Activated CD4-positive, CD25-positive, alpha-beta regulatory T cell treated with anti-CD3 and anti-CD28 coated beads, Interleukin-2, amount 50 U/mL, for 16 hours (primary cell): ENCODE measurements around the gene BCOR.

Experiments used
- DNase-seq: peaks from one replicate; pipeline ENCODE4 v3.0.0-alpha.2; 2020; ENCODE audit warnings: low read depth, low spot score

BCOR gene

DNA sequence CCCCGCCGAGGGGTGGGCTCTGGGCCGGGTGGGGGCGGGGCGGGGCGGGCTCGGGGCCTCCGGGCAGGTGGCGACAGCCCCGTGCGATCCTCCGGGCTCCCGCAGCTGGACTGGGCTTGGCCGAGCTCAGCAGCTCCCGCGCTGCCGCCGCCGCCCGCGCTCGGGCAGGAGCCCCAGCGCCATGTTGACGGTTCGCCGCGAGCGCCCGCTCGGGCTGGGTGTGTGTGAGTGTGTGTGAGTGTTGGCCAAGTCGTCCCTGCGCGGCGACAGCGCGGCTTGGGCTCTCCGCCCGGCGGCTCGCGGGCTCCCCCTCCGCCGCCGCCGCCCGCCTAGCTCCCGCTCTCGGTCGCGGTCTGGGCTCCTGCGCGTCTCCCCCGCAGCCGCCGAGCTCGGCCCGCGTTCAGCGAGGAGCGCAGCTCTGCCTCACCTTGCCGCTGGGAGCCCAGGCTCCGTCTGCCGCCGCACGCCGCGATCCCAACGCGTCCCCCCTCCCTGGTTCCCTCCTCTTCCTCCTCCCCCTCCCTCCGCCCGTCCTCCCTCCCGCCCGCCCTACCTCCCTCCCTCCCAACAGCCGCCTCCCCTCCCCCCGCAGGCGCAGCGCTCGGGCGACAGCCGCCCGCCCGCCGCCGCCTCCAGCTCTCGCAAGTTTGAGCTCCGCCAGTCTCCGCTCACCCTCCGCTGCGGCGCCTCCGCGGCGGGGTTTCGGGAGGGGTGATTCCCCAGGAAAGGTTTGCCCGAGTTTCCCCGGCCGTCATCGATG, at the start of gene BCOR:
TSS of gene BCOR (minus strand) at position 455 of the 760 bp plus-strand sequence. CDS start 20,029 bp downstream, outside the sequence.
- no peak for DNase-seq

DNA sequence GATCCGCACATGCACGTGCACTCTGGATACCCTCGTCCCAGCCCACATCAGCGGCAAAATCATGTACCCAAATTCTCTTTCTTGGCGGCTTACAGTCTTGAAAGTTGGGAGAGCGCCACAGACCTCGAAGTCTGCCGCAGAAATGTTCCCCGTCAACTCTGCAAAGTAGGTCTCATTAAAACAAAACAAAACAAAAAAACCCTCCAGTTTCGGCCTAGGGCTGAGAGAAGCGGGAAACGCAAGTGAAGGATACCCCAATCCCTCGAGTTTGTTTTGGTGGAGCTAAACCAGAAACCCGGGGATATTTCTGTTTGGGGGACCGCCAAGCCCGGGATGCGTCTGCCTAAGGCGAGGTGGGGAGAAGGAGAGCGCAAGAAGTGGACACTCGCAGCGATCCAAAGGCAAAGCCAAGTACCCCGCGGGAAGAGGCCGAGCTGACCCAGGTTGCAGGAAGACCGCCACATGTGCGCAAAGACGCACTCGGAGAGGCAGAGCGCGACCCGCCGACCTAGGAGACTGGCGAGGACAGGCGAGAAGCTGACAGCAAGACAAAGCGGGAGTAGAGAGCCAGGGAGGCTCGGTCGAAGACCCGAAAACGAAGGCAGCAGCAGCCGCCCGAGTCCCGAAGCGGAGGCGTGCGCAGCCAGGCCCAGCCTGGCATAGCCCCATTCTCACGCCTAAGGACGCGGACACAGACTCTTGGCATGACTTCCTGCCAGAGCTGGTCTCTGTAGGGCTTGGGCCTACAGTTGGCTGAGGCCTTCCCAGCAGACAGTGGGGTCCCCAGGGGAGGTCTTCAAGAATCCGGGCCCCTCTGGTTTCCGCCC, 49.6 kb upstream of the BCOR start:
- DNase-seq: no peak

DNA sequence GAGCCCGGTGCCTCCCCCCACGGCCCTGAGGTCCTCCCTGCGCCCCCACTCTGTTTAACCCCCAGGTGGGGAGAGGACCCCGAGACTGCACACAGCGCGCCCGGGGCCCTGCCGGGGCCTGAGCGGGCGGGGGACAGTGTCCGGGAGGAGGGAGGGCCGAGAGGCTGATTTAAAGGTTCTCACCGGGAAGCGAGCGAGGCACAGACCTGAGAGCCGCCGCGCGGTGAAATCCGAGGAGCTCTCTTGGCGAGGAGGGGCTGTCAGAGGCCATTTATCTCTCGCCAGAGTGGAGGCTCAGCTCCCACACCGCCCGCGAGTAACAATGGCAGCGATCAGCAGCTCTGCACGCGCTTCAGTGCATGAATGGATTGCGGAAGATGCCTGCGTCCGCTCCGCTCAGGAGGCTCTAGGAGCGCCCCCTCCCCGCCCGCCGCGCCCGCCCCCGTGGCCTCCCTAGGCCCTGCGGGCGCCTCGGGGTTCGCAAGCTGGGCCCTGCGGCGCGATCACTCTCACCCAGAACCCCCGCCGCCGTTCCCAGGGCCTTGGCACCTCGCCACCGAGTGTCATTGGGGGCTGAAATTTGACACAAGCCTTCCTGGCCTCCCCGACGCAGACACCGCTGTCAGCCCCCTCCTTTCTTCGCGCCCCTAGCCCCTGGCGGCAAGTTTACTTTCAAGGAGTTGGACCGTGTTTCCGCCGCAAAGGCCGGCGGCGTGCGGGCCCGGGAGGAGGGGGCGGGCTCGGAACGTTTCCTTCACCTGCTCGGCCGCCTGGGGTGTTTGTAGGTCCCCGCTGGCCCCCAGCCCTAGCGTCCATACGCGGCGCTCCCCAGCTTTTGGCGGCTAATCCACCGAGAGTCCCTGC, 48.7 kb upstream of the BCOR start:
- DNase-seq: no peak

DNA sequence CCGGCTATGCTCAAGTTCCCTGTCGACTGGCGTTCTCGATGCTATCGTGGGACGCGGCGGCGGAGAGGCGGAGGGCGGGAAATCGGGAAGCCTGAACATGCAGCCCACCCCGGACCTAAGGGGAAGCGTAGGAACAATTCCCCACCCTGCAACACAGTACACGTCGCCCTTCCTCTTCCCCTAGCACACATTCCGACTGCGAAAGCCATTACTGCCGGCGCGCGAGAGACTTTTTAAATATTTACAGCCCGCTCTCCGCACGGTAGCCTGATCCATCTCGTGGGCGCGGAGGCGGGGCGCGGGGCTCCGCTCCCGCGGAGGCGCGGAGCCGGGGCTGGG, 48.1 kb upstream of the BCOR start:
- no peak for DNase-seq

DNA sequence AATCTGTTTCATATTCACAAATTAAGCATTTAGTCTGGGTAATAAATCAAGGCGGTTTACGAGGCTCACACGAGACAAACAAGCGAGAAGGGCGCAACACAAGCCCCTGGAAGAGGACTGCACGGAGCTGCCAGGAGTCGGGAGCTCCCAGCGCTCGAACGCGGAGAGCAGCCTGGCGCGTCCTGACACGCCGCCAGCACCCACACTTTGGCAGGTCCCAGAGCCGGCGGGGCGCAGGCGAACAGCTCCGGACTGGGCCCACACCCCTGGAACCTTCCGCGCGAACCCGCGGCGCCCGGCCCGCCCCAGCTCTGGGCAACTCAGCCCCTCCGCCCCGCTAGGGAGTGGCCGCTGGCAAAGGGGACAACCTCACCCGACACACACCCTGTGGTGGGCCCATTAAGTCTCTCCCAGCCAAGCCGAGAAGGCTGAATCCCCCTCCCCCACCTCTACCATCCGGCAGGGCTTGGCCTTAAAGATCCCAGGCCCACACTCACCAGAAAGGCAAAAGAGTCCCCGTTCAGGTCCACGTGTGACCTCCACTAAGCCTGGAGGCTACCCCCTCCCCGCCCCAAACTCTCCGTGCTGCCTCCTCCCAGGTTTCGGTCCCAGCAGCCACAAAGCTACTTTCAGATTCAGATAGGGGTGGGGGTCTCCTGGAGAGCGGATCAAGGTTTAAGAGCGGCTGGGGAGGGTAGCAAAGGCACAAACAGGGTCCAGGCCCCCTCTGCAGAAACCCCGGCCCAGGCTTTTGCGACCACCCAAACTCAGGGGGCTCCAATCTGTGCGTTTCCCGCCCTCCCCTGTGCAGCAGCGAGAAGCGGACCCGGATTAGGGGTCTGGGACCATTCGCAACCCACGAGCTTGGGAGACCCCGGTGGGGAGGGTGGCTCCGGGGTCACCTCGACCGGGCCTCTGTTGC, 47.5 kb upstream of the BCOR start:
- DNase-seq: no peak

DNA sequence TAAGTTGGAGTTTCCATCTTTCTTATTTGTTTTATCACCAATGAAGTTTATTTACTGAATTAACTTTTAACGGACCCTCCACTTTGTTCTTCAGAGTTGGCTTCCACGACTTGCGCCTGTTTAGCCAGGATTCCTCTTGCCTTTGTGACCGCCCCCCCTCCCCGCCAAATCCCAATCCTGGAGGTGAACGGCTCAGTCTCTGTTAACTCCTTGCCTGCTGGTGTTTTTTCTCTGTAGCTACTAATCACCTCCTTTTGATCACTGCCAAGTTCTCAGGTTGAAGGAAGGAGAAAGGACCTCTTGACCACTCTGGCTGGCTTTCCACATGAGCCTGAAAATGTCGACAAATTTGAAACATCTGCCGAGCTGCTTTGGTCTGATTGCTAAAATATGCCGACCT, 46.8 kb upstream of the BCOR start:
- no peak for DNase-seq

DNA sequence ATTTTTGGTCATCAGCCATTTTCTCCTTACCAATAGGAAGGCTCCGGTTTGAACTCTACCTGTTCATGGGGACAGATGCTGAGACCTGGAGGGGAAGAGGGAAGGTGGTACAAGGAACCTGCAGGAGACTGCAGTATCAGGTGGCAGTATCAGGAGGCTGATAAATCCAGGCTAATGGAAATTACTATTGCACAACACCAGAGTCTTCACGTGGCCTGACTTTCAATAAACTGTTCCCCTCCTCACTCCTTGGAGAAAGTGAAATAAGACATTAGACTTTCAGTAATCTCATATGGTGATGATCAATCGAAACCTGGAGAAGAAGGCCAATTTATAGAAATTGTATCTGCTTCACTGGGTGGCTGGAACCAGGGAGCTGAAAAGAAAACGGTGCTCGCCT, 46.2 kb upstream of the BCOR start:
- DNase-seq: no peak

DNA sequence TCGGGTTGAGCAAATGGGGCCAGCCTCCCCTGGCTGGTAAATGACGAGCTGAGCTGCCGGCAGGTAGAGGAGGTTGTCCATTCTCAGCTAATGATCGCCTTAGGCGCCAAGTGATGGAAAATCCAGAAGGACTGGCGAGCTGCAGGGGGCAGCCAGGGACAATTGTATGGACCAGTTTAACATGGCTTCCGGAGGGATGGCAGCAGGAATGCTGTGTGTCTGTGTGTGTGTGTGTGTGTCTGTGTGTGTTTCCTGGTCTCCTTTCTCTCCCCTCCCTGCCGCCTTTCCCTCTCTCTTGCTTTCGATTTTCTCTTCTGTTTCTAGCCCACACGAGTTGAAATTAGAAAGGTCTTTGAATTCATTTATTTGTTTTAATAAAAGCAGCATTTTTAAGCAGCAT, 45.2 kb upstream of the BCOR start:
- DNase-seq: no peak

DNA sequence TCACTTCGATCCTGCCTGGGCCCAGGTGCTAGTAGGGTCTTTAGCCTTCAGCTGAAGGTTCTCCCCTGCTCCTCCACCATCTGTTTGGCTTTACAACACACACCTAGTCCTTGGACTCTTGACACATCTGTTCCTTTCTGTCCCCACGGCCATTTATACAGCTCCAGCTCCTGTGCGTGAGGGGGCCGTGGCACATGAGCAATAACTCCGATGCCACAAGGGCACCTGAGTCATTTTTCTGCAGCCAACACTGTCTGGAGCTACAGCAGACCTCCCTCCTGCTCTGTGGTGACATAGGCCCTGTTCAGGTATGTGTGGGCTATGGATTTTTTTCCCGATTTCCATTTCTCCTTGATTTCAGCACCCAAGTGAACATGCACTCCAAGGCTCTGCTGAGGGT, 44.7 kb upstream of the BCOR start:
- DNase-seq: no peak

DNA sequence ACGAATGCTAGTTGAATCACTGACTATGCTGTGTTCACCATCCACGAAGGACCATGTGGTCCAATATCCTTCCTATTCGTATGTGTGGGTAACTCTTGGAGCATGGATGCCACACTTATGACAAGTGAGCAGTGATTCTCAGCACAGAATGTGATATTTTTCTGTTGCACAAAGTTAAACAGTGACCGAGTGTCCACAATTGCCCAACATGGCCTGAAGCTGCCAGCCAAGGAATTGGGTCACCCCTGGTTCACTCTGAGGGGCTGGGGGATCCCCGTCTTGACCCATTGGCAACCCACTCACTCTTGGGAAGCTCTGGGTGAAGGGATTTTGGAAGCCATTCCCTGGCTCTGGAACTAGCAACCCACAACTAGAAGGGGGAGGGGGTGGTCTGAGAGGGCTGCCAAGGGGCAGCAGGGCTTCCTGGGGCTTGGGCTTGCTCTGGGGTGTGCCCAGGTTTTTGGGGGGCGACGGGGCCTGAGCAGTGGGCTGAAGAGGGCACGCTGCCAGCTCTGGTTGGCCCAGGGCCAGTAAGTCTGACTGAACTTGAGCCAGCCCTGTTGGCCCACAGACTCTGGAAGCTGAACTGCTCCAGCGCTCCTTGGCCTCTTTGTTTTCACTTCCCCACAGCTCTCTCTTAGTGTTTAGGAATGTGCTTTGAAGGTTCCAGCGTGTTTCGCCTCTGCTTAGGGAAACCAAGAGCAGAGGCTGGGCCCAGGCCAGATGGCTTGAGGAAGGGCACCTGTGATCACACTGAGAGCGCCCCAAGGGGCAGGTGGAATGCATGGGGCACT, 43.1 kb upstream of the BCOR start:
- no peak for DNase-seq

DNA sequence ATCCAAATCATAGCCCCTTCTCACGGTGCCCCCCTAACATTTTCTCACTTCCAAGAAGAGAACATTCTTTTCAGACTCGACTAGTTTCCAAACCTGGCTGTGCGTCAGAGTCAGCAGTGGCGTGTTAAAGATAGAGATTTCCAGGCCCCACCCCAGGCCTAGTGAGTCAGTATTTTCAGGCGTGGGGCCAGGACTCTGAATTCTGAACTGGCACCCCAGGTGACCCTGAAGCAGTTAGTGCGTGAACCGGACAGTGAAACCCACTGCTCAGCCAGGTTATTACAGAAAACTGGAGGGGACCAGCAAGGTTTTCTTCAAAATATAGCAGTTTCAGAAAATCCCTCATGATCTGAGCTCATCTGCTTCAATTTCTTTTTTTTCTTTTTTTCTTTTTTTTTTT, 35.0 kb upstream of the BCOR start:
- DNase-seq: no peak

DNA sequence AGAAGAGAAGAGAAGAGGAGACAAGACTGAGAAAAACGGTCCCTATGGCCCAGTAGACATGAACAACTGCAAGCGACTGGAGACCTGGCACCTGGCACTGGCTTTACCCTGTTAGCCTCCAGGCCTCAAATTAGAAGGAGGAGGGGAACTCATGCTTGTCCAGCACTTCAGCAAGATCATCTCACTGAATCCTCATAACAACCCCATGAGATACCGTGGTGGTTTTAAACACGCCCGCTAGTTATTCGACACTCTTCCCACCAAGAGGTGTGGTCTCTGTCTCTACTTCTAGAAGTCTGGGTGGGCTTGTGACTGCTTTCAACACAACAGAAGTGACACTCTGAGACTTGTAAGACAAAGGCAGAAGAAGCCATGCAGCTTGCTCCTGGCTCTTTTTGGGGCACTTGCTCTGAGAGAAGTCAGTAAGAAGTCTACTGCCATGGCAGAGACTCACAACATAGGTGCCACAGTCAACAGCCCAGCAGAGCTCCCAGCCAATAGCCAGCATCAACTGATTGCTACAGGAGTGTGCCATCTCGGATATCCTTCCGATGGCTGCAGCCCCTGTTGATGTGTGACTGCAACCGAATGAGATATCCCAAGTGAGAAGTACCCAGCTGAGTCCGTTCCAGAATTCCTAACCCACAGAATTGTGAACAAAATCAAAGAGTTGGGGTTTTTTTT, 34.0 kb upstream of the BCOR start:
- DNase-seq: no peak

DNA sequence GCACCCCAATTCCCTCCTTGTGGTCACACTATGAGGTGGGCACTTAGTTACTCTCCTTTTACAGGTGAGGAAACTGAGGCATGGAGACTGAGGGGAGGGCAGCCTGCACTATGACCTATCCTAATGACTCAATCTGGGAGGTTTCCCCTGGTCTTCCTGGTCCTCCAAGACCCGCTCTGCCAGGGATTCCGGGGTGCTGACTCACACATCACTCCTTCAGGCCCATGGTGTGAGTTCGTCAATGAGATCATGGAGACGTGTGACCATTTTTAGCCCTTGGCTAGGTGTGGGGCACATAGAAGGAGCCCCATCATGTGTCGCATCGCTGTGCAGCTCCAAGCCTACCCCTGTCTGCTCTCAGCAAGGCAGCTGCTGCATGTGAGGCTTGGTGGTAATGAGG, 32.4 kb upstream of the BCOR start:
- no peak for DNase-seq

DNA sequence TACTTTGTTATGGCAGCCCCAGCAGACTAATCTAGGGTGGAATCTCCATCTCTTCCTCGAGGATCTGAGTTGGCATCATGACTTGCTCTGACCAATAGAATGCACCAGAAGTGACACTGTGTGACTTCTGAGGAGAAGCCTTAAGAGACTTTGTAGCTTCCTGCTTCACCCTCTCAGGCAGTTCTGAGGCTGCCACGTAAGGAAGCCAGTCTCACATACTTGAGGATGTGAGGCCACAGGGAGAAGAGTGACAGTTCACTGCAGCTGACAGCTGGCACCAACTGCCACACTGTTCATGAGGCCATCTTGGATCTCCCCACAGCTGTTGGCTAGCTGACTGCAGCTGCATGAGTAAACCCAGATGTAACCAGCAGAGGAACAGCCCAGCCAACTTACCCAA, 29.3 kb upstream of the BCOR start:
- DNase-seq: no peak

DNA sequence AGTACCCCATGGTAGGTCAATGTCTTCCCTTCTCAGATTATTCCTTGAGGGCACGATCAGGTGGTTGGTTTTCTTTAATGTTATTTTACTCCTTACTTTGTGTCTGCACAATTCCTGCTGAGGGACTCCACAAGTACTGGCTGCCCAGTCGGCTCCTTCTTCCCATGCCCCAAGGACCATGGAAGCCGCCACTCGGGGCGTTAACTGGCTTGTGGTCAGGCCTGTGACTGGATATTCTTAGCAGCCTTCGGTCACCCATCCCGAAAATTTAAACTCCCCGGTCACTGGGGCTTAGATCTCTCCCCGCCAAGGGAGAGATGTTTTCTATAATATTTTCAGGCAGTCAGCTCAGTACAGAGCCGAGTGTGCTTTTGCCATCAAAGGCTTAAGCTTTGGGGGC, 24.7 kb upstream of the BCOR start:
- DNase-seq: no peak

DNA sequence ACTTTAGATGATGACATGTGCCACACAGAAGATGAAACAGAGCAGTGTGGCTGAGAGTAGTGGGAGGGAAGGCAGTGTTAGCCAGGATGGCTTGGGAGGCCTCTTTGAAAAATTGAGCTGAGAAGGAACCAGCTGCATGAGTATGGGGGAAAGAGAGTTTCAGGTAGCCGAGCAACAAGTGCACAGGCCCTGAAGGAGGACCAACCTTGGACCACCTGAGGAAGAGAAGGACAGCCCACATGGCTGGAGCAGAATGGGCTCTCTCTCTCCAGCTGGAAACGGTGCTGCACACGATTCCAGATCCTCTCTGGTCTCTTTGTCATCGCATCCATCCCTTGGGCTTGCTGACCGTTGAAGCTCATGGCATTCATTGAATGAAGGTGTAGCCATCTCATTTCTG, 23.9 kb upstream of the BCOR start:
- DNase-seq: no peak

DNA sequence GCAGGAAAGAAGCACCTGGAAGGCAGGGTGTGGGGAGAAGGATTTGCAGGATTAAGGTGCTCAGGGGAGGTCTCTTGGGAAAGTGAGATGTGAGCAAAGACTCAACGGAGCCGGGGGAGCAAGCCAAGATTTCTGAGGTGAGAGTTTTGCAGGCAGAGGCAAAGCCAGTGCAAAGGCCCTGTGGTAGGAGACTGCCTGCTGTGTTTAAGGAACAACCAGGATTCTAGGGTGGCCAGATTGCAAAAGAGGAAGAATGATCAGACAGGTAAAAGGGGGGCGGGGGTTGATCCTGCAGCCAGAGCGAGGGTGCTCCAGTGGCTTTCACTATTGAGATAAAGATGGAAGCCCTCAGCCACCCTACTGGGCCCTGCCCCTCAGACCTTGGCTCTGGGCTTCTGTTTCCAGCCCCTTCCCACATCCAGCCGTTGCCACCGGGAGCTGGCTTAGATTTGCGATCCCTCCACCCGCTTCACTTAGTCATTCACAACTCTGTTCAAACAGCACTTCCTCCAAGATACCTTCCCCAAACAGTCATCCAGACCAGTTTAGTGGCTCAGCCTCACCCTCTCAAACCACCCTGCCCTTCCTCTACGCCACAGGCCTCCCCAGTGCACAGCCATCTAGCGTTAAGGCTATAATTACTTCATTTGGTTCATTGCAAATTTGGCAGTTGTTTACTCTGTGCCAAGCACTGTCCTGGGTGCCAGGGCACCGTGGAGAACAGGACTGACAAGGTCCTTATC, 23.3 kb upstream of the BCOR start:
- no peak for DNase-seq

DNA sequence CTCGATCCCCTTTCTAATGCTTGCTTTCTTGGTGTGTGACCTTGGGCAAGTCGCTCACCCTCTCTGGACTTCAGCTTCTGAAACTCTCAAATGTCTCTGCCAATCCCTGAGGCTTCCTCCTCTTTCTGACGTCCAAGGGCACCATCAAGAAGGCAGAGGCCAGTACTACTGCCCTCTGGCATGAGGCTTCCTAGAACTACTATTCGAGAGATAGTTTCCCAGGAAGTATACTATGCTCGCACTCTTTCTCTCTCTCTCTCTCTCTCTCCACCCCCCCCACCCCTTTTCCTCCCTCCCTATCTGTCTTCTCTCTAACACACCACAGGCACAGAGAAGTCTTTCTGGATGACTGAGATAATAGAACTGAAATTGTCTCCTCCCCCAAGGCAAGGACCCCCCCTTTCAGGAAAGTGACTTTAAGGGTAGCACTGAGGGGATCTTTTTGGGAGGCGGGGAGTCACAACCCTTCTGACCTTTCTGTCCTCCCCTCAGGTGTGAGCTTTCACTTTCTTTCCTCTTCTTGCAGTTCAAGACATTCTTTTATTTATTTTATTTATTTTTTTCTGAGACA, 20.0 kb upstream of the BCOR start:
- no peak for DNase-seq

DNA sequence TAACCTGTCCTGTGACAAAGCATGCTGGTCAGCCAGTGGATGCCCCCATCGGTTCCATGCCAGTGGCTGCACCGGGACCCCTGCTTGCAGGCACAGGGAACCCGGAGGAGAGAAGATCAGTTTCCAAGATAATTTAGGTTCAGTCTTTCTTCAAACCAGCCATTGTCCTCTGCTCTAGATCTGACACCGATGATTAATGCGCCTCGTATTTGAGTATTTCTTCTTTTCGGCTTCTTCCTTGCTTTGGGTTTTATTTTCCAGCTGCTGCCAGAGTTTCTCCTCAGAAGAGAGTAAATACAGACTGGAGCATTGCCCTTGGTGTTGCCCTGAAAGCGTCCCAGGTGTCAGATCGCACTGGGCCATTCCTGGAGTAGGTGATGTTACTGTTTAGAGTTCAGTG, 19.2 kb upstream of the BCOR start:
- no peak for DNase-seq
